GM21576 (cell line): ENCODE measurements around the gene RPS6KA4.

ENCODE experiments used
- ATAC-seq: cut with Tn5 transposase; IDR thresholded peaks from one replicate; pipeline ENCODE4 v1.9.1; 2021; ENCODE audit warnings: mild to moderate bottlenecking, moderate library complexity; ENCODE audit not compliant: unreplicated experiment

RPS6KA4 gene

DNA sequence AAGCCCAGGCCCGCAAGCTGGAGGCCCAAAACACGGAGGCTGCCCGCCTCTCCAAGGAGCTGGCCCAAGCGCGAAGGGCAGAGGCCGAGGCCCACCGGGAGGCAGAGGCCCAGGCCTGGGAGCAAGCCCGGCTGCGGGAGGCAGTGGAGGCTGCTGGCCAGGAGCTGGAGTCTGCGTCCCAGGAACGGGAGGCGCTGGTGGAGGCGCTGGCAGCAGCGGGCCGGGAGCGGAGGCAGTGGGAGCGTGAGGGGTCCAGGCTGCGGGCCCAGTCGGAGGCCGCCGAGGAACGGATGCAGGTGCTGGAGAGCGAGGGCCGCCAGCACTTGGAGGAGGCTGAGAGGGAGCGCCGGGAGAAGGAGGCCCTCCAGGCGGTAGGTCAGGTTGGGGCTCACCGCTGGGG lies 14.2 kb upstream of the RPS6KA4 start:
- ATAC-seq, result no peak

DNA sequence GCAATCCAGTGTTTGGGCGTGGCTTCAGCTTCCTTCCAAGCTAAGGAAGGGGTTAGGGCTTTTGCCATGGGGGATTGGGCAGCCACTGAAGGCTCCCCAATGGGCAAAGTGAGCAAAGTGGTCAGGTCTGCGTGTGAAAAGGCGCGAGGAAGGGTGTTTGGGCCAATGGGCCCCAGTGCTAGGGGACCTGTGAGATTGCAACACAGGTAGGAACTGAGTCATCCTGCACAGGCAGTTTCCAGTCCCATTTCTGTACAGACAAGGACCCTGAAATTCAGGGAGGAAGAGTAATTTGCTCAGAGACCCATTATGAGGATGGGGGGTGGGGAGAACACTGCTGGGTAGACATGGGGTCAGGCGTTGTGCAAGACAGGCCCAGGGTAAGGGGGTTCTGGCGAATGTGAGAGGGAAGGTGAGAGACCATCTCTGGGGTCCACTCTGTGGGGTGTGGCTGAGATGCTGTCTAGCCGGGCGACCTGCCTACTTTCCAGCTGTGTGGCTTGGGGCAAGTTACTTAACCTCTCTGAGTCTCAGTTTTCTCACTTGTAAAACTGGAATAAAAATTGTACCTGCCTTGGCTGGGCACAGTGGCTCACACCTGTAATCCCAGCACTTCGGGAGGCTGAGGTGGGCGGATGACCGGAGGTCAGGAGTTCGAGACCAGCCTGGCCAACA lies 11.6 kb upstream of the RPS6KA4 start:
- no peak for ATAC-seq

DNA sequence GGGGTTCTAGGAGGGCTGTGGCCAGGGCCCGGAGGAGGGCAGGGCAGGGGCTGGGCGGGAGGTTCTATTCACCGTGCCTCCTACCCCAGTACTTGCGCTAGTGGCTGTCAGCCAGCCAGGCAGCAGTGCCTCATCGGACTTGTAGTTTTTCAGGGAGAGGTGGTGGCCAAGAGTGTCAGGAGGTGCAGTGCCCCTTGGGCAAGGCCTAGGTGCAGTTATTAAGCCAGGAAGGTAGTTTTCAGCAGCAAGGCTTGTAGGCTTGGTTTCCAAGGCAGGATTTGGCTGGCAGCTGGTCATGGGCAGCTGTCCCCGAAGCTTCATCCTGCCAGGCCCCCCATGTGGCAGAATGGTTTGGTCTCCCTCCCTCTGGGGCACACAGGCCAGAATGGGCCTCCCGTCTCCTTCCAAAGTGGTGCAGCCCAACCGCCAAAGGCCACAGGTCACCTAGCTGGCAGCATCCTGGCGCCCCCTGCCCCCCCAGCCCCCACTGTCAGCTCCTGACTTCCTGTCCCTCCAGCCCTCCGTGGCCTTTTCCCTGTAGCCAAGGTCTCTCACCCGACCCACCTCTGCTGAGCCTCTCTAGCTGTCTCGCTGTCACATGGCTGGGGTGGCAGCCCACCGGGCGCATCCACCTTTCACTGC lies 10.5 kb upstream of the RPS6KA4 start:
- ATAC-seq, result no peak

DNA sequence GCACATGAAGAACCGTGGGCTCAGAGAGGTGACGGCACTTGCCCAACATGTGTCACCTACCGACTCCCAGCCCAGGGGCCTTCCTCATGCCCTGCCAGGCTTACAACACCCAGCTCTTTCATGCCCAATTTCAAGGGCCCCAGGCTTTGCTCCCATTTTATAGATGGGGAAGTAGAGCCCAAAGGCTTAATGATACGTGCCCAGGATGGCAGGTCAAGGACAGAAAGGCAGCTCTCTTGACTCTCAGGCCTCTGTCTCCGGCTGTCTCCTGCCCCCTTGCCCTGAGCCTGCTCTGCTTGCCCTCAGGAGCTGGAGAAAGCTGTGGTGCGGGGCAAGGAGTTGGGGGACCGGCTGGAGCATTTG lies 10.0 kb upstream of the RPS6KA4 start:
- no peak for ATAC-seq

DNA sequence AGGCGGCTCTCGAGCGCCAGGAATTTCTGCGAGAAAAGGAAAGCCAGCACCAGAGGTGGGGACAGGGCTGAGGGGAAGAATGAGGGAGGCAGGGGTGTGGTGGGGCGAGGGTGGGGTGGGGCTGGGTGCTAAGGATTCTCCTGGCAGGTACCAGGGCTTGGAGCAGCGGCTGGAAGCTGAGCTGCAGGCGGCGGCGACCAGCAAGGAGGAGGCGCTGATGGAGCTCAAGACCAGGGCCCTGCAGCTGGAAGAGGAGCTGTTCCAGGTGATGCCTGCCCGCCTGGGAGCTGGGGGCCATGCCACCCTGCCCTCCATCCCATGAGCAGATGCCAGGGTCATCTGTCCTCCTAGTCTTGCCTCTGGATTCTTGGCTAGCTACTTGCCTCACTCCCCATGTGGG lies 9.6 kb upstream of the RPS6KA4 start:
- no peak for ATAC-seq

DNA sequence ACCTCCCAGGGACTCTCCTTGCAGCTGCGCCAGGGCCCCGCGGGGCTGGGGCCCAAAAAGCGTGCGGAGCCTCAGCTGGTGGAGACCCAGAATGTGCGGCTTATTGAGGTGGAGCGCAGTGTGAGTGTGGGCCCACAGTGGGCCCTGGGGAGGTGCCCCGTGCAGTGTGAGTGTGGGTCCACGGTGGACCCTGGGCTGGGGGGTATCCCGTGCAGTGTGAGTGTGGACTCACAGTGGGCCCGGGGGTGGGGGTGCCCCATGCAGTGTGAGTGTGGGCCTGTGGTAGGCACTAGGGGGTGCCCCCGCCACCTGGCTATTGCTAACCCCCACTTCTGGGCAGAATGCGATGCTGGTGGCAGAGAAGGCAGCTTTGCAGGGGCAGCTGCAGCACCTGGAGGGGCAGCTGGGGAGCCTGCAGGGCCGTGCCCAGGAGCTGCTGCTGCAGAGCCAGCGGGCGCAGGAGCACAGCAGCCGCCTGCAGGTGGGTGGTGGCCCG lies 7.8 kb upstream of the RPS6KA4 start:
- ATAC-seq, result no peak

DNA sequence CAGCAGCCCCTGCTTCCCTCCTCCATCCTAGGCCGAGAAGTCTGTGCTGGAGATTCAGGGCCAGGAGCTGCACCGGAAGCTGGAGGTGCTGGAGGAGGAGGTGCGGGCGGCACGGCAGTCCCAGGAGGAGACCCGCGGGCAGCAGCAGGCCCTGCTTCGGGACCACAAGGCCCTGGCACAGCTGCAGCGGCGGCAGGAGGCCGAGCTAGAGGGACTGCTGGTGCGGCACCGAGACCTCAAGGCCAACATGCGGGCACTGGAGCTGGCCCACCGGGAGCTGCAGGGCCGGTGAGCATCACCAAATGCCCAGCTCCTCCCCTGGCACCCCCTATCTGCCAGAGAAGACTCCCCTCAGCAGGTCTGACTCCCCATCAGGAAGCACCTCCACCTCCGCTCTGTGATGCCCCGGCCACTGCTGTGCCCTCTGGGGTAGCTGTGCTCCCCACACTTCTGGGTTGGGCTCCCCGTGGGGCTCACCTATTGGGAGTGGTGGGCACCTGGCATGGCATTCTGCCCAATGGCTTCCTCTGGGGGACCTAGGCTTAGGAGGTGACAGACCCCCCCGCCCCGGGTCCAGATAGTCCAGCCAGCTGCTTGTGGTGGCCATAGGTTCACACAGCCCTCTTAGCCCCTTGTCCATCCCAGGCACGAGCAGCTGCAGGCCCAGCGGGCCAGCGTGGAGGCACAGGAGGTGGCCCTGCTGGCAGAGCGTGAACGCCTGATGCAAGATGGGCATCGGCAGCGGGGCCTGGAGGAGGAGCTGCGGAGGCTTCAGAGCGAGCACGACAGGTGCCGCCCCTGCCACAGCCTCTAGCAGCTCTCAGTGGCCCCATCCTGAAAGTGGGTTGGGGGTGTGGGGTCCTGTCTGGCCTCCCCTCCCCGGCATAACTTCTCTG lies 6.6 kb upstream of the RPS6KA4 start:
- no peak for ATAC-seq

DNA sequence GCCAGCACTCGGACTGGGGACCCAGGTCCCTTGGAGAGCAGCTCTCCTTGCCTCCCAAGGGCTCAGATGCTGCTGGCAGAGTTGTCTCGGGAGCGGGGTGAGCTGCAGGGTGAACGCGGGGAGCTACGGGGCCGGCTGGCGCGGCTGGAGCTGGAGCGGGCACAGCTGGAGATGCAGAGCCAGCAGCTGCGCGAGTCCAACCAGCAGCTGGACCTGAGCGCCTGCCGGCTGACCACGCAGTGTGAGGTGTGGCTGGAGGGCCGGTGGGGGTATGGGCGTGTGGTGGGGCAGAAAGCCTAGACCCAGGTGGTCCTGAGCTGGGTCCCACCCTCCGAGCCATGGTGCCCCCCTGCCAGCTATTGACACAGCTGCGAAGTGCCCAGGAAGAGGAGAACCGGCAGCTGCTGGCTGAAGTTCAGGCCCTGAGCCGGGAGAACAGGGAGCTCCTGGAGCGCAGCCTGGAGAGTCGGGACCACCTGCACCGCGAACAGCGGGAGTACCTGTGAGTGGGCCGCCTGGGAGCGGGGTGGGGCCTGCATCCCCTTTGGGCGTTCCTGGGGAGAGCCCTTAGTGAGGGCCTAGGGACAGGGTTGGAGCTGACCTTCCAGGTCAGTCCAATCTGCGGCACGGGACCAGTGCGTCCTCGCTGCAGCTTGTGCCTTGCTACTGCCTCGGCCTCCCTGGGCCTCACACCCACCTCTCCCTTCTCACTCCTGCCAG lies 5.8 kb upstream of the RPS6KA4 start:
- ATAC-seq, result no peak

DNA sequence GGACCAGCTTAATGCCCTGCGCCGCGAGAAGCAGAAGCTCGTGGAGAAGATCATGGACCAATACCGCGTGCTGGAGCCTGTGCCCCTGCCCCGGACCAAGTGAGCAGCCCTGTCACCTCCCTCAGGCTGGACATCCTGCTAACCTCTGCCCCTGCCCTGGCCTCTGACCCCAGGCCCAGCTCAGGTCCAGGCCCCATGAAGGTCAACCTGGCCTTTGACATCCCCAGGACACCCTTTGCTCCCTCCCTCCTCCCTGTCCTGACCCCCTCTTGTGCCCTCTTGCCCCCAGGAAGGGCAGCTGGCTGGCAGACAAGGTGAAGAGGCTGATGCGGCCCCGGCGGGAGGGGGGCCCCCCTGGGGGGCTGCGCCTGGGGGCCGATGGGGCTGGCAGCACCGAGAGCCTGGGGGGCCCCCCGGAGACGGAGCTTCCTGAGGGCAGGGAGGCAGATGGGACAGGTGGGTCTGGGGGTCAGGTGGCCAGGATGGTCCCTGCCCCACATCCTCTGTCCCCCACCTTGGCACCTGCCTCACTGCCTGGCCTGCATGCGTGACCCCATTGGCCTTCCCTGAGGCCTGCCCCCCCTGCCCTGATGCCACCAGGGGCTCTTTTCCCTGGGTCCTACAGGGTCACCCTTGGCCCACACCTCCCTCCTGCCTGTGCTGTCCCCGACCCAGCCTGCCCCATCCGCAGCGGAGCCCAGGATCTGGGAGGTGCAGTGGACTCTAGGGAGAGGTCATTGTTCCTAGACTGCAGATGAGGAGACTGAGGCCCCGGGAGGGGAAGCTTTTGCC lies 5.1 kb upstream of the RPS6KA4 start:
- no peak for ATAC-seq

DNA sequence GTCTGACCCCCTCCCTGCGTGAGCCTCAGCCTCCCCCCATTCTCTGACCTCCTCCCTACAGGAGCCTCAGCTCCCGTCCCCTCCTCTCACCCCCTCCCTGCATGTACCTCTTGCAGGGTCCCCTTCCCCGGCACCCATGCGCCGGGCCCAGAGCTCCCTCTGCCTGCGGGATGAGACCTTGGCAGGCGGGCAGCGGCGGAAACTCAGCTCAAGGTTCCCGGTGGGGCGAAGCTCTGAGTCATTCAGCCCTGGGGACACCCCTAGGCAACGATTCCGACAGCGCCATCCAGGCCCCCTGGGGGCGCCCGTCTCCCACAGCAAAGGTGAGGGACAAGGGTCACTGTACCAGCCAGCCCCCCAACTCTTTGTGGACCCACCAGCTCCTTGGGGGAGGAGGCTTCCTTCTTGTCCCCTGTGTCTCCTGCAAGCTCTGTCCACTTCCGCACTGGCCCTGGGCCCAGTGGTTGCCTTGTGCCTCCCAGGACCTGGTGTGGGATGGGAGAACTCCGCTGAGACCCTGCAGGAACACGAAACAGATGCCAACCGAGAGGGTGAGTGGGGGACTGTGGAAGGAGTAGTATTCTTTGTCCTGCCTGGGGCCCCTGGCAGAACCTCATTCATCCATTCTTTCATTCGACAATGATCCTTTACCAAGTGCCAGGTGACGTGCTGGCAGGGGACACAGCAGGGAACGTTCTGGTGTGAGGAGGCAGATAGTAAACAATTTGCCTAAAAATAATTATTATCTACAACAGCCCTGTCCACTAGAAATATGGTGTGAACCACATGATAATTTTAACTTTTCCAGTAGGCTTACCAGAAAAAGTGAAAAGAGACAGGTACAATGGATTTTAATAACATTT lies 3.7 kb upstream of the RPS6KA4 start:
- no peak for ATAC-seq

DNA sequence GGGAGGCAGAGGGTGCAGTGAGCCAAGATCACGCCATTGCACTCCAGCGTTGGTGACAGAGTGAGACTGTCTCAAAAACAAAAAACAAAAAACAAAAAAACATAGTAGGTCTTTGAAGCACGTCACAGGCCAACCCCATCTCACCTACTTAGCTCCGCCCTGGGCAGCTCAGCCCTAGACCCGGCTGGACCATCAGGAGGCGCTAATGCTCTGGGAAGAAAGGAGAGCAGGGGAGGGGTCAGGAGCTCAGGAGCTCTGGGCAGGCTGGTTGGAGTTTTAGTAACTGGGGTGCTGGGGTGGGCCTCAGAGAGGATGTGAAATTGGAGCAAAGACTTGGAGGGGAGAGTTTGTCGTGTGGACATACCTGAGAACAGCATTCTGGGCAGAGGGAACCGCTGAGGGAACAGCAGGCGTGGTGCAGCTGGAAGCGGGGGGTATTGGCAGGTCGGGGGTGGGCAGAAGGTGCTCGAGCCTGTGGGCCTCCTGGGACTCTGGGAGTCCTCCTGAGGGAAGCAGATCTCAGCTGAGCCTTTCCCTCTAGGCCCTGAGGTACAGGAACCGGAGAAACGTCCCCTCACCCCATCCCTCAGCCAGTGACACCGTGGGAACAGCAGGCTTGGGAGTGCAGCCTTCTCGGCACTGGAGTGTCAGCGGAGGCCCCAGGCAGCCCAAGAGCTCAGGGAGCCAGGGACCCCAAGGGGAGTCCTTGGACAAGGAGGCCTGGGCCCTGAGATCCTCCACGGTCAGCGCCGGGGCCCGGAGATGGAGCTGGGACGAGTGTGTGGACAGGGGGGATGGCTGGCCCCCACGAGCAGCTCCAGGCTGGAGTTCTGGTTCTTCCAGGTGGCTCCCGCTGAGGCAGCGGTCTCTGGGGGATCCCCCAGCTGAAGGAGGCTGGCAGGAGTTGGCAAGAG lies 2.2 kb upstream of the RPS6KA4 start:
- no peak for ATAC-seq

DNA sequence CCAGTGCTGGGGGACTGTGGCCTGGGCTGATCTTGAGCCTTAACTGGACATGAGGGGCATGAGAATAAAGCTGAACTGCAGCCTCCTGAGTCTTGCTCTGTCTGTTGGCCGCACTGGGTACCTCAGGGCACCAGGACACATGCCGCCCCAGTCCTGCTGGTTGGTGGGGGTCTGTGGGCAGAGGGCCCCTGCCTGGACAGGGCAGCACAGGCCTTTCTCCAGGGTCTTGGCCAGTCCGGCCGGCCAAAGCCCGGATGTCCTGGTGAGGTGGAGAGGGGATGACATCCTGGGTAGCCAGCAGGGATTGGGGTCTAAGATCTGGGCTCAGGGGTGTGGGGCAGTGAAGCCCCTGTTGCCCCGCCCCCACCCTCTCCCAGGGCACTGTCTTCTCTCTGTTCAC lies 1.5 kb upstream of the RPS6KA4 start:
- no peak for ATAC-seq

DNA sequence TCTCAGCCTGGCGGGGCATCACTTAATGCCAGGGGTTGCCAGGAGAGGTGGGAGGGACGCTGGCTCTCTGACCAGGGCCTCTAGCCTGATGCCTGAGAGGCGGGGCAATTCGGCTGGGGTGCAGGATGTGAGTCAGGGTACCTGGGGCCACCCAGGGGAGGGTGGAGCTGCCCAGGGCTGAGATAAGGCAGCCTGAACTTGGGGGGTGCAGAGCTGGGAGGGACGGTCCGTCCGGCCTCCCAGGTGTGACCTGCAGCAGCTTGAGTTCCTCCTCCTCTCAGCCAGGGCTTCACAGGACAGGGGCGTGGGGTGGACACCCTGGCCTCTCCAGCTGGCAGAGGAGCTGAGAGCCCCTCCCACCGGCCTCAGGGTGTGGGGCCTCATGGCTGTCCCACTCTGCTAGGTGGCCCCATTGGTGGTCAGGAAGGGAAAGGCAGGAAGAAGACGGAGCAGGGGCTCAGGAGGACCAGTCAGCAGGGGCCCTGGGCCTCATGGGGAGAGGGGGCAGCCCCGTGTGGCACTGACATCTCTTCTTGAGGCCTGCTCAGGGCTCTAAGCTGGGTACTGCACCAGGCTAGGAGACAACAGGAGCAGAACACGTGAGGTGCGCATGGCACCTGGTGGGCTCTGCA lies 942 bp upstream of the RPS6KA4 start:
- ATAC-seq, result no peak

DNA sequence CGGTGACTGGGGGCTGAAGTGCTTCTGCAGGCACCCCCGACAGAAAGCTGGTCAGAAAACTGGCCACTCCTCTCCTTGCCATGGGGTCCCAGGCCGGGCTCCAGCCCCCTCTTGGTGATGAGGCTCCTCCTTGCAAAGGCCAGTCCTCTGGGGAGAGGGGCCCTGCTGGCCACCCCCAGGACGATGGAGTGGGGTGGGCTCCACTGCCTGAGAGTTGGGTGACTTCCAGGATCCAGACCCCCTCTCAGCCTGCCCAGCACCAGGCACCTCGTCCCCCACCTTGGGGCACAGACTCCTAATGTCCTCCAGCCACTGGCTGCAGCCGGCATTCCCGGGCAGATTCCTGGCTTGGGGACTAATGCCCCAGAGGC lies 441 bp upstream of the RPS6KA4 start:
- no peak for ATAC-seq

DNA sequence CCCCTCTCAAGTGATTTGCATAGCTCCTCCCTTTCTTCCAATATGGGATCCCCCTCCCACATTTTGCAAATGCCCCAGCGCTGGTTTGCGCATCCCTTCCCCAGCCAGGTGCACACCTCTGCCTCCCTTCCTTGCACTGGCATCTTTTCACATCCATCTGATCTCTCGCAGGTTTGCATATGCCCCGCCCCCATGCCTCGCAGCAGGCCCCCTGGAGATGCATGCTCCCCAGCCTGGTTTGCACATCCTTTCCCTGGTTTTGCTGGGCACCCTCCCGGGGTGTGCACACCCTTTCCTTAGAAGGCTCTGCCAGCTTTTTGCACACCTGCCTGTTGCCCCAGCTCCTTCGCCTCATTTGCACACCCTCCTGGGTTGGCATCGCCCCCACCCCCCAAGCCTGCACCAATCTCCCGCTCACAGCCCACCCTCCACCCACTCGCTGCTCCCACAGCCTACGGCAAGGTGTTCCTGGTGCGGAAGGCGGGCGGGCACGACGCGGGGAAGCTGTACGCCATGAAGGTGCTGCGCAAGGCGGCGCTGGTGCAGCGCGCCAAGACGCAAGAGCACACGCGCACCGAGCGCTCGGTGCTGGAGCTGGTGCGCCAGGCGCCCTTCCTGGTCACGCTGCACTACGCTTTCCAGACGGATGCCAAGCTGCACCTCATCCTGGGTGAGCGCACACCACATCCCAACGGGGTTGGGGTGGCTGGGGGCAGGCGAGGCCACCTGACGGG lies 917 bp downstream of the RPS6KA4 start:
- ATAC-seq, result no peak

DNA sequence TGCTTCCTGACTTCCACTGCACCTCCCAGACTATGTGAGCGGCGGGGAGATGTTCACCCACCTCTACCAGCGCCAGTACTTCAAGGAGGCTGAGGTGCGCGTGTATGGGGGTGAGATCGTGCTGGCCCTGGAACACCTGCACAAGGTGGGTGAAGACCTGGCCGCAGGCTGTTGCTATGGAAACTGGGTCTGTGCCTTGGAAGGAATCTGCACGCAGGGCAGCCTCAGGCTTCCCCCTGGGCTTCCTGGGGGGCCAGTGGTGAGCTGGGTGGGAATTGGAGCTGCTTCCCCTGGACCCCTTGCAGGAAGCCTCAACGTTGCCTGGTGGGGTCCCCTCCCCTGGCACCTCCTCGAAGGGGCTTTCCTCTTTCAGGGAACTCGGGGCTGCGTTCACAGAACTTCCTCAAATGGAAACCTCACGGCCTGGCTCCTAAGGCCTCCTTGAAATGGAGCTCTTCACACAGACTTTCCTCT lies 1.5 kb downstream of the RPS6KA4 start:
- no peak for ATAC-seq

DNA sequence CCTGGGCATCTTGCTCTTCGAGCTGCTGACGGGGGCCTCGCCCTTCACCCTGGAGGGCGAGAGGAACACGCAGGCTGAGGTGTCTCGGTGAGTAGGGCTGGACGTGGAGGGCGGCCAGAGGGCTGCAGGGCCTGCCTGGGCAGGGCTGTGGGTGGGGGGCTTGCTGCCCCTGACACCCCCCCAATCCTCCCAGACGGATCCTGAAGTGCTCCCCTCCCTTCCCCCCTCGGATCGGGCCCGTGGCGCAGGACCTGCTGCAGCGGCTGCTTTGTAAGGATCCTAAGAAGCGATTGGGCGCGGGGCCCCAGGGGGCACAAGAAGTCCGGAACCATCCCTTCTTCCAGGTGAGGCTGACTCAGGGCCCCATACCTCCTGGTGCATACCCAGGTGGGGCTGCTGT lies 2.7 kb downstream of the RPS6KA4 start:
- no peak for ATAC-seq
